Fibroblast of the aortic adventitia (primary cell): ENCODE measurements around the gene ANKRD7. TPM values are rescaled to one million over a fixed set of nuclear protein-coding genes. Genes with fewer than 3 reads are reported as not detected.

Experiments used
- DNase-seq: peaks from one replicate; pipeline ENCODE4 v3.0.0-alpha.2; 2010; ENCODE audit warnings: low read depth
- H3K4me3 ChIP-seq: 2 replicates; pipeline ENCODE4 v1.5.1; 2011; ENCODE audit warnings: low read depth, mild to moderate bottlenecking, control low read depth, low read length, moderate library complexity
- total RNA-seq: library from RNA; depleted of rRNA; stranded (reverse); fragments of >200 nt; gene quantifications from 2 replicates; pipeline ENCODE4 v1.2.3, GENCODE V29; 2012; ENCODE audit warnings: low replicate concordance
- TF ChIP-seq, protein P1 (sequence below): IDR thresholded peaks from 2 replicates; pipeline ENCODE4 v1.5.1; 2011; ENCODE audit warnings: mild to moderate bottlenecking, low read length, control low read depth, inconsistent platforms; ENCODE audit not compliant: insufficient read depth

Gene ANKRD7
- total RNA-seq, 1 donor, result 3.9 TPM

DNA sequence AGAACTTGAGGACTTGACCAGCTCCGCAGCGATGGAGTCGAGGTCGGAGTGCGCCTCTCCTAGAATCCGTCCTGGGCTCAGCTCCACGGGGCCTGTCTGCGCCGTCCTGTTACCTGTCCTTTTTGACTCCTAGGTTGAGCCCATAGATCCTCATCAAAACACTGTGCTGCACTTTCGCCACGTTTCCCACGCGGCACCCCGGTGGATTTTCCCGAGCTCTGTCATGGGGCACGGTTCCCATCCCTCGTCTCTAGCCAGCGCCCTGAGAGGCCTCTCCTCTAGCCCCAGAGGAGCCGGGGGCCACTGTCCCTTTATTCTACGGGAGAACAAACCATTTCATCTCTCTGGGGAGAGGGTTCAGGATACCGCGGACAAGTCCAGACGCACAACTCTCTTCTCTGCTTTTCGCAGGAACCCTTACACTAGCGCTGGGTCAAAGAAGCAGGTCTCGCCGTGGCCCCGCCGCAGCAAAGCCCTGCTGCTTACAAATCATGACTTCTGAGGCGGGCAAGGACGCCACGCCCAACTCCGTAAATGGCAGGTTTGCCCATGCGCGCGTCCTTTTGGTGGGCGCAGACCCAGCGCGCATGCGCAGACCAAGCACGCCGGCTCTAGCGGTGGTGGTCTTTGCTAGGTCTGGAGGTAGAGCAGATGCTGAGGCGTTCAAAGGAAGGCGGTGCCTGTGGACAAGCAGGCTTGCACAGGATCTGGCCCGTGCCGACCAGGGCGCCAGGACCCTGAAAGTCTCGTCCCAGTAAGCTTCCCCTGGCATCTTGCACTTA, 10.3 kb upstream of the ANKRD7 start:
- DNase-seq, result peak; percentile 77

GRCh38 chr7:118214833-118215182, 9.7 kb upstream of the ANKRD7 start:
- TF ChIP-seq, protein P1, sequence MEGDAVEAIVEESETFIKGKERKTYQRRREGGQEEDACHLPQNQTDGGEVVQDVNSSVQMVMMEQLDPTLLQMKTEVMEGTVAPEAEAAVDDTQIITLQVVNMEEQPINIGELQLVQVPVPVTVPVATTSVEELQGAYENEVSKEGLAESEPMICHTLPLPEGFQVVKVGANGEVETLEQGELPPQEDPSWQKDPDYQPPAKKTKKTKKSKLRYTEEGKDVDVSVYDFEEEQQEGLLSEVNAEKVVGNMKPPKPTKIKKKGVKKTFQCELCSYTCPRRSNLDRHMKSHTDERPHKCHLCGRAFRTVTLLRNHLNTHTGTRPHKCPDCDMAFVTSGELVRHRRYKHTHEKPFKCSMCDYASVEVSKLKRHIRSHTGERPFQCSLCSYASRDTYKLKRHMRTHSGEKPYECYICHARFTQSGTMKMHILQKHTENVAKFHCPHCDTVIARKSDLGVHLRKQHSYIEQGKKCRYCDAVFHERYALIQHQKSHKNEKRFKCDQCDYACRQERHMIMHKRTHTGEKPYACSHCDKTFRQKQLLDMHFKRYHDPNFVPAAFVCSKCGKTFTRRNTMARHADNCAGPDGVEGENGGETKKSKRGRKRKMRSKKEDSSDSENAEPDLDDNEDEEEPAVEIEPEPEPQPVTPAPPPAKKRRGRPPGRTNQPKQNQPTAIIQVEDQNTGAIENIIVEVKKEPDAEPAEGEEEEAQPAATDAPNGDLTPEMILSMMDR, result no peak
- H3K4me3 ChIP-seq, result peak overlapping the region; percentile 77
- no peak for DNase-seq

More for the DNA sequence above, 10.3 kb upstream of the ANKRD7 start:
- peak overlapping the region; percentile 77 for H3K4me3 ChIP-seq
- TF ChIP-seq, protein P1, result no peak

- no peak overlapping the region for H3K4me3 ChIP-seq
- no peak for DNase-seq
- TF ChIP-seq, protein P1, result no peak
Measured at GRCh38 chr7:118217210-118217619, 7.3 kb upstream of the ANKRD7 start.

- H3K4me3 ChIP-seq, result no peak overlapping the region
- TF ChIP-seq, protein P1, result no peak
- peak; percentile 40 for DNase-seq
Measured at GRCh38 chr7:118218413-118219156, 5.9 kb upstream of the ANKRD7 start.

- no peak overlapping the region for H3K4me3 ChIP-seq
- TF ChIP-seq, protein P1, result no peak
- DNase-seq, result no peak
Measured at GRCh38 chr7:118219157-118219512, 5.4 kb upstream of the ANKRD7 start.

- no peak overlapping the region for H3K4me3 ChIP-seq
- DNase-seq, result no peak
- TF ChIP-seq, protein P1, result no peak
Measured at GRCh38 chr7:118220583-118220982, 3.9 kb upstream of the ANKRD7 start.
